Measurements from ENCODE around the gene SNTG2. TPM values are rescaled to one million over a fixed set of nuclear protein-coding genes. Genes with fewer than 3 reads are reported as not detected.

SNTG2 gene
- total RNA-seq, 4 donors from 2014 or later = 3.3 to 7.4 (median 4.5) TPM

DNA sequence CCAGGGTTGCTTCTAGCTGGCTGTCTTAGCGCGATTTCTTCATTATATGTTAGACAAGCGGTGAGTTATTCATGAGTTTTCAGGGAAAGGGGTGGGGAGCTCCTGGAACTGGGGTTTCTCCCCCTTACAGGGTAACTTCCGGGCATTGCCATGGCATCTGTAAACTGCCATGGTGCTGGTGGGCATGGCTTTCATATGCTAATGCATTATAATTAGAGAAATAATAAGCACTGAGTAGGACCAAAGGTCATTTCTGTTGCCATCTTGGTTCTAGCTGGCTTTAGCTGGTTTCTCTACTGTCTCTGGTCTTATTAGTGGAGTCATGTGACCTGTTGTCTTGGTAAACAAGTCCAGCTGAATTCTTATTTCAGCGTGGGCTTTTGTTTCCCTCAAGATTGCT lies 5.5 kb upstream of the SNTG2 start:
- Histone ChIP-seq H3K4me1 (peaks cover 6 to 9% (median 8%) of the 10 kb centered on the region in 4 donors), H3K9me3 (peaks cover 0 to 15% (median 4%) of the 10 kb centered on the region in 4 donors), H3K36me3 (no peaks in the 10 kb centered on the region), H3K27me3 (peaks cover 0 to 60% (median 11%) of the 10 kb centered on the region in 4 donors), H3K27ac (replicated peaks in 1 of 4) (no peak overlapping the region), H3K4me3 (no peak overlapping the region)
- 91% methylated on average over 5 of the region's 5 CpGs for WGBS
- DNase-seq (ENCODE audit: extremely low spot score) = no peak
- TF ChIP-seq EP300 (IDR thresholded peaks at IDR 0.05) = no peak
- no peak for TF ChIP-seq CTCF (IDR thresholded peaks at IDR 0.05)
- TF ChIP-seq POLR2AphosphoS5 (IDR thresholded peaks at IDR 0.05) = no peak
- TF ChIP-seq POLR2A (IDR thresholded peaks at IDR 0.05; ENCODE audit: low read depth) = no peak
- intact Hi-C loops (cut with DNase I) = no loop called here

DNA sequence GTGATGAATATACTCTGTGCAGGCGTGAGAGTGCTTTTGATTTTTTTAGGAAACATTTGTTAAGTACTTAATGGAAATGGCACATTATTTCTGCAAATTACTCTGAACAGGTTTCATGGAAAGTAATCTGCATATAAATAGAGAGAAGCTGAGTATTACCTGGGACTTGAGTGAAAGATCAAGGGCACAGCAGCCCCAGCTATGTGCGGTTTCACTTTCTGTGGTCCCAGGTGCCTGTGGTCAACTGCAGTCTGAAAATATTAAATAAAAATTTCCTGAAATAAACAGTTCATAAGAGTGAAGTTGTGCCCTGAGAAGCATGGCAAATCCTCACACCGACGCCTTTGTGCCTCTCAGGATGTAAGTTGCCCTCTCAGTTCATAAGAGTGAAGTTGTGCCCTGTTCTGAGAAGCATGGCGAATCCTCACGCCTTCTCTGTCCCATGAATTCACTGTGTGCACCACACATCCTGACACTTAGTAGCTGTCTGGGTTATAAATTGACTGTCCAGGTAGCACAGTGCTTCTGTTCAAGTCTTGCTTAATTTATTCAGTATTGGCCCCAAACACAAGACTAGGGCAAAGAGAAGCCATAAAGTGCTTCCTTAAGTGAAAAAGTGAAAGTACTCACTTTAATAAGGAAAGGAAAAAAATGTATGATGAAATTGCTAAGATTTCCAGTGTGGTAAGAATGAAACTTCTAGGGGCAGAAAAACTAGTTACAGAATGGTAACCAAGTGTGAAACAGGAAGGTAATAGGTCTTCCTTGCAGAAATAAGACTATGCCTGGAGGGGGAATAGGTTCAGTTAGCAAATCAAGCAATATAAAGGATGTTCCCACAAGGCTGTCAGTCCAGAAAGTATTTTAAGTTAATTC lies 4.3 kb upstream of the SNTG2 start:
- no peak overlapping the region for H3K27ac ChIP-seq (replicated peaks in 1 of 4)
- intact Hi-C loops (cut with DNase I) = no loop called here
- 80% methylated on average over 6 of the region's 6 CpGs for WGBS
- DNase-seq (ENCODE audit: extremely low spot score) = no peak
- H3K4me1 ChIP-seq = peaks cover 11 to 20% (median 20%) of the 10 kb centered on the region in 4 donors
- no peaks in the 10 kb centered on the region for H3K36me3 ChIP-seq
- no peak overlapping the region for H3K4me3 ChIP-seq
- no peak for TF ChIP-seq POLR2AphosphoS5 (IDR thresholded peaks at IDR 0.05)
- no peak for TF ChIP-seq CTCF (IDR thresholded peaks at IDR 0.05)
- TF ChIP-seq EP300 (IDR thresholded peaks at IDR 0.05) = no peak
- TF ChIP-seq POLR2A (IDR thresholded peaks at IDR 0.05; ENCODE audit: low read depth) = no peak
- peaks cover 0 to 15% (median 4%) of the 10 kb centered on the region in 4 donors for H3K9me3 ChIP-seq
- H3K27me3 ChIP-seq = peaks cover 0 to 66% (median 16%) of the 10 kb centered on the region in 4 donors

DNA sequence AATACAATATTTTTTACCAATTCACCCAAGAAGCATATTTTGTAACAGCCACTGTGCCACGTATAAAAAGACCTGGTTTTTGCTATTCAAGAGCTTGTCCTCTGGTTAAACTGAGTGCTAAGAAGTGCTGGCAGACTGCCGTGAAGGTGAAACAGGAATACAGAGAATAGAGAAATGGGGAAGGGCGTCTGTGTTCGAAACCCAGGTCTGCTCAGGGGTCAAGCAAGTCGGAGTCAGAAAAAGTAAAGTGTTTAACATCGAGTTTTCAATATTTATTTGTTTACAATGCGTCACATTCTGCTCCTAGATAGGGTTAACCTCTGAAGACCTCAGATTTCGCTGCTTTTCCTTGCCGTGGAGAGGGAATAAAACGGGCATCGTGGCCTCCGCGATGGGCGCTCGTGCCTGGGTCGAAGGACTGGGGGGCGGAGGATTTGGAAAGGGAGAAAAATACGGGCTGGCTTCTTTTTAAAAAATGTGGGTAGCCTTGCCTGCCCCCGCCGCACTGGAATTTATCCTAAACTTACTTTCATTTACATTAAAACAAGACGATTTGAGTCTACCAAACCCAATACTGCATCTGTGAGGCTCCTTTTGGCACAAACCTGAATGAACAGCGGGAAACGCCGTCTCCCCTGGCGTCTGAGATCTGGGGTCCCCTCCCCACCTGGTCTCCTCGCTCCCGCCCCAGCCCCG lies 1.1 kb upstream of the SNTG2 start:
- DNase-seq (ENCODE audit: extremely low spot score) = peak; percentile 62
- H3K27me3 ChIP-seq = peaks cover 0 to 84% (median 16%) of the 10 kb centered on the region in 4 donors
- H3K36me3 ChIP-seq = no peaks in the 10 kb centered on the region
- H3K4me3 ChIP-seq = peak overlapping the region; percentile 52 to 67 (median 60)
- peaks cover 0 to 8% (median 4%) of the 10 kb centered on the region in 4 donors for H3K9me3 ChIP-seq
- no peak for TF ChIP-seq POLR2A (IDR thresholded peaks at IDR 0.05; ENCODE audit: low read depth)
- TF ChIP-seq CTCF (IDR thresholded peaks at IDR 0.05) = no peak
- TF ChIP-seq POLR2AphosphoS5 (IDR thresholded peaks at IDR 0.05) = no peak
- no peak for TF ChIP-seq EP300 (IDR thresholded peaks at IDR 0.05)
- peak overlapping the region in 1 of 4 donors; percentile 48 for H3K27ac ChIP-seq (replicated peaks in 1 of 4)
- peaks cover 15 to 22% (median 20%) of the 10 kb centered on the region in 4 donors for H3K4me1 ChIP-seq
- WGBS = 19% methylated on average over 25 of the region's 28 CpGs
- intact Hi-C loops (cut with DNase I) = loop anchor here (10.0 kb wide), 1 partner anchor 595 kb away; no protein-coding TSS in a partner anchor

- TF ChIP-seq POLR2A (IDR thresholded peaks at IDR 0.05; ENCODE audit: low read depth) (no peak), CTCF (IDR thresholded peaks at IDR 0.05) (no peak), POLR2AphosphoS5 (IDR thresholded peaks at IDR 0.05) (no peak), EP300 (IDR thresholded peaks at IDR 0.05) (no peak)
- Histone ChIP-seq H3K4me1 (peaks cover 15 to 22% (median 20%) of the 10 kb centered on the region in 4 donors), H3K4me3 (peak overlapping the region; percentile 52 to 67 (median 60)), H3K27me3 (peaks cover 0 to 81% (median 12%) of the 10 kb centered on the region in 4 donors), H3K9me3 (no peaks in the 10 kb centered on the region), H3K27ac (replicated peaks in 1 of 4) (peak overlapping the region in 3 of 4 donors; percentile 38 to 65 (median 51)), H3K36me3 (no peaks in the 10 kb centered on the region)
- peak; percentile 34 for DNase-seq (ENCODE audit: extremely low spot score)
- intact Hi-C loops (cut with DNase I) = loop anchor here (10.0 kb wide), 1 partner anchor 593 kb away; no protein-coding TSS in a partner anchor
- WGBS = 31% methylated on average over 26 of the region's 34 CpGs
These were observed 766 bp downstream of the SNTG2 start for GRCh38 chr2:951224-952006.

Data from esophagus muscularis mucosa (tissue), 4 donors.